ENCODE data around the gene COL5A1.

Gene COL5A1

GRCh38 chr9:134836406-134836970 is 194.9 kb downstream of the COL5A1 start:
- Histone ChIP-seq H3K27me3 (ENCODE audit: insufficient read depth, poor library complexity, severe bottlenecking) (no peaks in the 10 kb centered on the region), H3K4me3 (replicated peaks; ENCODE audit: insufficient read depth, low read length) (no peak overlapping the region), H3K27ac (replicated peaks) (no peak overlapping the region)
- no peak for DNase-seq (ENCODE audit: low read depth in 1 of 2, low spot score in 1 of 2)
- no peak for TF ChIP-seq CTCF (IDR thresholded peaks at IDR 0.05; ENCODE audit: insufficient read depth, low read length)

GRCh38 chr9:134837529-134837928 is 195.9 kb downstream of the COL5A1 start:
- Histone ChIP-seq H3K27me3 (ENCODE audit: insufficient read depth, poor library complexity, severe bottlenecking) (no peaks in the 10 kb centered on the region), H3K27ac (replicated peaks) (no peak overlapping the region), H3K4me3 (replicated peaks; ENCODE audit: insufficient read depth, low read length) (no peak overlapping the region)
- TF ChIP-seq REST (IDR thresholded peaks at IDR 0.05; ENCODE audit: insufficient replicate concordance, low read depth) (no peak), SPI1 (IDR thresholded peaks at IDR 0.05; ENCODE audit: borderline replicate concordance, low read depth) (no peak), GABPA (IDR thresholded peaks at IDR 0.05; ENCODE audit: low read depth) (no peak), POLR2AphosphoS5 (IDR thresholded peaks at IDR 0.05; ENCODE audit: low read depth) (no peak), CTCF (IDR thresholded peaks at IDR 0.05; ENCODE audit: insufficient read depth, low read length) (no peak)
- no peak for DNase-seq (ENCODE audit: low read depth in 1 of 2, low spot score in 1 of 2)

- Histone ChIP-seq H3K27me3 (ENCODE audit: insufficient read depth, poor library complexity, severe bottlenecking) (no peaks in the 10 kb centered on the region), H3K4me3 (replicated peaks; ENCODE audit: insufficient read depth, low read length) (no peak overlapping the region), H3K27ac (replicated peaks) (no peak overlapping the region)
- DNase-seq (ENCODE audit: low read depth in 1 of 2, low spot score in 1 of 2), result no peak
- TF ChIP-seq POLR2AphosphoS5 (IDR thresholded peaks at IDR 0.05; ENCODE audit: low read depth) (no peak), GABPA (IDR thresholded peaks at IDR 0.05; ENCODE audit: low read depth) (no peak), CTCF (IDR thresholded peaks at IDR 0.05; ENCODE audit: insufficient read depth, low read length) (no peak), SPI1 (IDR thresholded peaks at IDR 0.05; ENCODE audit: borderline replicate concordance, low read depth) (no peak), REST (IDR thresholded peaks at IDR 0.05; ENCODE audit: insufficient replicate concordance, low read depth) (no peak)
Observed at GRCh38 chr9:134838651-134839454, 197.2 kb downstream of the COL5A1 start.

All from HL-60 (cell line).